B cell (primary cell): ENCODE data around the gene RNF167. TPM values are rescaled to one million over a fixed set of nuclear protein-coding genes. Genes with fewer than 3 reads are reported as not detected.

Source experiments
- ATAC-seq: fragments of 200-7000 bp; cut with Tn5 transposase; one replicate; pipeline ENCODE4 v1.10.0; 2021; ENCODE audit warnings: low read depth, mild to moderate bottlenecking, moderate number of reproducible peaks, moderate library complexity
- CTCF ChIA-PET: fragments of 350-600 bp; sonication (Branson Sonifier 250); formaldehyde crosslinking; loops from one replicate; lab custom pipeline; 2021; ENCODE audit warnings: antibody characterized with exemption, inconsistent platforms; lab: Charles Lee
- POLR2A ChIA-PET: fragments of 350-600 bp; sonication (Branson Sonifier 250); formaldehyde crosslinking; loops from one replicate; lab custom pipeline; 2021; ENCODE audit warnings: antibody characterized with exemption; lab: Charles Lee
- DNase-seq: peaks from one replicate; pipeline ENCODE4 v3.0.0; 2013
- H2AFZ ChIP-seq: 2 replicates; pipeline ENCODE4 v1.6.1; 2012; ENCODE audit warnings: mild to moderate bottlenecking, low read depth, low read length; ENCODE audit not compliant: insufficient read depth, poor library complexity, severe bottlenecking
- H3K27ac ChIP-seq, 2 donors: 1 replicate in 1 of 2; 2 replicates in 1 of 2; pipeline ENCODE4 v1.5.1; 2012 to 2013; ENCODE audit warnings: low read length in 2 of 2, mild to moderate bottlenecking in 2 of 2, moderate library complexity in 1 of 2
- H3K27me3 ChIP-seq, 4 experiments: fragments of 200-600 bp in 1 of 4; sonication (generic) in 1 of 4; replicated peaks in 1 of 4; 1 replicate in 2 of 4; 2 replicates in 2 of 4; pipeline versions ENCODE4 v1.6.1 to v1.7.0; 2013 to 2016; ENCODE audit warnings: low read length in 3 of 4, mild to moderate bottlenecking in 2 of 4, mixed read lengths in 1 of 4, moderate library complexity in 1 of 4; ENCODE audit not compliant: insufficient read depth in 4 of 4, control insufficient read depth in 3 of 4; ENCODE audit errors: control extremely low read depth in 1 of 4
- H3K36me3 ChIP-seq, 2 experiments: replicated peaks in 1 of 2; 1 replicate in 1 of 2; 2 replicates in 1 of 2; pipeline versions ENCODE4 v1.6.1 to v1.7.1; 2013; ENCODE audit warnings: low read length in 1 of 2; ENCODE audit not compliant: insufficient read depth in 2 of 2, control insufficient read depth in 1 of 2; ENCODE audit errors: control extremely low read depth in 1 of 2, extremely low read depth in 1 of 2
- H3K4me1 ChIP-seq, 2 donors: fragments of 200-600 bp in 1 of 2; sonication (generic) in 1 of 2; 1 replicate in 1 of 2; 2 replicates in 1 of 2; pipeline versions ENCODE4 v1.5.1 to v1.6.1; 2013 to 2017; ENCODE audit warnings: low read length in 2 of 2; ENCODE audit not compliant: control insufficient read depth in 2 of 2, insufficient read depth in 2 of 2
- H3K4me2 ChIP-seq: replicated peaks from 2 replicates; pipeline ENCODE3; 2012; ENCODE audit warnings: mild to moderate bottlenecking, low read depth, low read length; ENCODE audit not compliant: poor library complexity, severe bottlenecking
- H3K4me3 ChIP-seq, 5 experiments: fragments of 200-600 bp in 1 of 5; sonication (generic) in 1 of 5; 1 replicate in 3 of 5; 2 replicates in 2 of 5; pipeline versions ENCODE4 v1.5.1 to v1.7.0; 2011 to 2016; ENCODE audit warnings: low read length in 4 of 5, mild to moderate bottlenecking in 4 of 5, low read depth in 2 of 5, control low read depth in 1 of 5, moderate library complexity in 1 of 5; ENCODE audit not compliant: insufficient read depth in 1 of 5; ENCODE audit errors: control extremely low read depth in 1 of 5, extremely low read depth in 1 of 5
- H3K79me2 ChIP-seq: fragments of 200-600 bp; sonication (generic); one replicate; pipeline ENCODE4 v1.6.0; 2016; ENCODE audit warnings: low read length; ENCODE audit not compliant: control insufficient read depth, insufficient read depth
- H3K9ac ChIP-seq: fragments of 200-600 bp; sonication (generic); 2 replicates; pipeline ENCODE4 v1.6.1; 2017; ENCODE audit warnings: mild to moderate bottlenecking, low read length, moderate library complexity
- H3K9me3 ChIP-seq, 3 donors: one replicate each; pipeline versions ENCODE4 v1.6.1 to v1.7.1; 2013; ENCODE audit warnings: low read length in 2 of 3; ENCODE audit not compliant: control insufficient read depth in 2 of 3, insufficient read depth in 1 of 3; ENCODE audit errors: control extremely low read depth in 1 of 3
- H4K20me1 ChIP-seq: 2 replicates; pipeline ENCODE4 v1.6.0; 2012; ENCODE audit warnings: mild to moderate bottlenecking, low read length; ENCODE audit not compliant: insufficient read depth, control insufficient read depth, poor library complexity, severe bottlenecking
- H3K27ac Mint-ChIP-seq: one replicate; pipeline ENCODE4 v1.8.0; 2021; ENCODE audit warnings: mixed read lengths
- H3K27me3 Mint-ChIP-seq: one replicate; pipeline ENCODE4 v1.8.0; 2021; ENCODE audit warnings: mixed read lengths
- H3K4me1 Mint-ChIP-seq: one replicate; pipeline ENCODE4 v1.8.0; 2021; ENCODE audit warnings: mixed read lengths
- H3K4me3 Mint-ChIP-seq: one replicate; pipeline ENCODE4 v1.8.0; 2021; ENCODE audit warnings: mixed read lengths
- H3K9me3 Mint-ChIP-seq: one replicate; pipeline ENCODE4 v1.8.0; 2022; ENCODE audit warnings: mixed read lengths; ENCODE audit not compliant: insufficient read depth
- EZH2 ChIP-seq: IDR thresholded peaks from 2 replicates; pipeline ENCODE4 v1.6.1; 2012; ENCODE audit warnings: borderline replicate concordance, low read depth, mild to moderate bottlenecking, moderate library complexity, low read length; ENCODE audit not compliant: insufficient read depth, poor library complexity, severe bottlenecking
- WGBS: methylation state at CpG from one replicate; pipeline ENCODE4 v1.1.5; 2013; ENCODE audit warnings: missing lambda C conversion rate; ENCODE audit not compliant: insufficient coverage; 5-methylcytosine and 5-hydroxymethylcytosine counted together
- intact Hi-C: fragments of 100-400 bp; cut with micrococcal nuclease; formaldehyde crosslinking; loops from one replicate; pipeline ENCODE4 v1.10.0; 2022
- polyA plus RNA-seq: library from polyadenylated mRNA; depleted of rRNA; stranded (reverse); fragments of >200 nt; gene quantifications from 2 replicates; pipeline ENCODE4 v1.2.3, GENCODE V29; 2012
- total RNA-seq, 2 donors: library from RNA; stranded (reverse); fragments of 120-200 nt in 1 of 2; gene quantifications; 1 replicate in 1 of 2; 2 replicates in 1 of 2; pipeline versions ENCODE4 v1.2.3 to v1.2.4, GENCODE V29; 2013 to 2022
- TF ChIP-seq, protein P1 (sequence below): fragments of 200-600 bp; IDR thresholded peaks from one replicate; pipeline ENCODE4 v1.8.0; 2022; ENCODE audit warnings: antibody characterized with exemption, mild to moderate bottlenecking

RNF167 gene
- total and polyA plus RNA-seq, 2 donors (not counting 1 experiment from before 2014, with no cell fraction given): 143 to 186 TPM

- intact Hi-C loops: loop anchor here (5.0 kb wide), 1 partner anchor 334 kb away; no protein-coding TSS in a partner anchor
- Histone ChIP-seq H3K9me3 (peaks cover 0 to 25% (median 0%) of the 10 kb centered on the region in 3 donors), H3K79me2 (no peaks in the 10 kb centered on the region), H3K4me1 (peaks cover 45 to 53% of the 10 kb centered on the region in 2 donors), H2AFZ (no peak overlapping the region), H3K27ac (peak overlapping the region; percentile 28 to 53), H4K20me1 (no peaks in the 10 kb centered on the region), H3K27me3 (peaks cover 0 to 30% (median 11%) of the 10 kb centered on the region in 4 experiments), H3K4me3 (peak overlapping the region in 4 of 5 experiments; percentile 9 to 67 (median 44)), H3K4me2 (peak overlapping the region; percentile 98), H3K9ac (peak overlapping the region; percentile 68), H3K36me3 (peaks cover 0 to 3% of the 10 kb centered on the region in 2 experiments)
- POLR2A ChIA-PET: interaction anchor here (1.9 to 2.0 kb wide), 2 partner anchors 38 to 65 kb away, joined by 5 read pairs; partner anchors contain the start of genes RNF167, SLC25A11 and SPAG7
- Mint-ChIP-seq H3K27me3 (peaks cover 7% of the 10 kb centered on the region), H3K4me3 (peak overlapping the region; percentile 93), H3K4me1 (peaks cover 48% of the 10 kb centered on the region), H3K27ac (peak overlapping the region; percentile 72), H3K9me3 (no peaks in the 10 kb centered on the region)
- DNase-seq: peak; percentile 68
- no peak for TF ChIP-seq EZH2
- TF ChIP-seq, protein P1, sequence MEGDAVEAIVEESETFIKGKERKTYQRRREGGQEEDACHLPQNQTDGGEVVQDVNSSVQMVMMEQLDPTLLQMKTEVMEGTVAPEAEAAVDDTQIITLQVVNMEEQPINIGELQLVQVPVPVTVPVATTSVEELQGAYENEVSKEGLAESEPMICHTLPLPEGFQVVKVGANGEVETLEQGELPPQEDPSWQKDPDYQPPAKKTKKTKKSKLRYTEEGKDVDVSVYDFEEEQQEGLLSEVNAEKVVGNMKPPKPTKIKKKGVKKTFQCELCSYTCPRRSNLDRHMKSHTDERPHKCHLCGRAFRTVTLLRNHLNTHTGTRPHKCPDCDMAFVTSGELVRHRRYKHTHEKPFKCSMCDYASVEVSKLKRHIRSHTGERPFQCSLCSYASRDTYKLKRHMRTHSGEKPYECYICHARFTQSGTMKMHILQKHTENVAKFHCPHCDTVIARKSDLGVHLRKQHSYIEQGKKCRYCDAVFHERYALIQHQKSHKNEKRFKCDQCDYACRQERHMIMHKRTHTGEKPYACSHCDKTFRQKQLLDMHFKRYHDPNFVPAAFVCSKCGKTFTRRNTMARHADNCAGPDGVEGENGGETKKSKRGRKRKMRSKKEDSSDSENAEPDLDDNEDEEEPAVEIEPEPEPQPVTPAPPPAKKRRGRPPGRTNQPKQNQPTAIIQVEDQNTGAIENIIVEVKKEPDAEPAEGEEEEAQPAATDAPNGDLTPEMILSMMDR: no peak
- 40% methylated on average over 45 of the region's 48 CpGs for WGBS
- ATAC-seq: no peak
- CTCF ChIA-PET: interaction anchor here (1.0 to 4.0 kb wide), 7 partner anchors 38 to 483 kb away, joined by 3 to 15 read pairs (median 6); partner anchors contain the start of genes GLTPD2, RNF167, SLC25A11 and SPAG7
Observed at GRCh38 chr17:4901648-4902344, 38.3 kb upstream of the RNF167 start.
